DMS114 treated with DMSO at 0.1 percent for 48 hours (cell line): ENCODE measurements around the gene MAP4K5.

ENCODE experiments used
- DNase-seq: peaks from one replicate; lab custom pipeline; 2025; ENCODE audit not compliant: unreplicated experiment; lab: John Stamatoyannopoulos, UW

The MAP4K5 gene

GRCh38 chr14:50403419-50403818, 128.9 kb downstream of the MAP4K5 start:
- DNase-seq = no peak

- DNase-seq = no peak
These were observed 129.4 kb downstream of the MAP4K5 start for GRCh38 chr14:50402965-50403364.

GRCh38 chr14:50400461-50400860, 131.9 kb downstream of the MAP4K5 start:
- DNase-seq = no peak

GRCh38 chr14:50399251-50400032, 132.9 kb downstream of the MAP4K5 start:
- no peak for DNase-seq

- no peak for DNase-seq
These were observed 134.2 kb downstream of the MAP4K5 start for GRCh38 chr14:50398189-50398580.

- peak; percentile 29 for DNase-seq
These were observed 134.8 kb downstream of the MAP4K5 start for GRCh38 chr14:50397390-50398188.

GRCh38 chr14:50396631-50397389, 135.6 kb downstream of the MAP4K5 start, which contains the start of gene CDKL1:
CDKL1 (minus strand) TSS chr14:50396881; CDS start chr14:50395868, 1,013 bp downstream.
- no peak for DNase-seq

GRCh38 chr14:50395448-50395847, 136.9 kb downstream of the MAP4K5 start:
- no peak for DNase-seq

- no peak for DNase-seq
These were observed 137.7 kb downstream of the MAP4K5 start for GRCh38 chr14:50394713-50395112.

- no peak for DNase-seq
These were observed 142.5 kb downstream of the MAP4K5 start for GRCh38 chr14:50389668-50390441.

- no peak for DNase-seq
These were observed 144.0 kb downstream of the MAP4K5 start for GRCh38 chr14:50388256-50388931.

GRCh38 chr14:50387548-50387947, 144.8 kb downstream of the MAP4K5 start:
- no peak for DNase-seq

GRCh38 chr14:50383618-50384225, 148.6 kb downstream of the MAP4K5 start:
- no peak for DNase-seq

GRCh38 chr14:50381823-50382287, 150.5 kb downstream of the MAP4K5 start:
- DNase-seq = no peak

- no peak for DNase-seq
These were observed 151.4 kb downstream of the MAP4K5 start for GRCh38 chr14:50381008-50381407.

- no peak for DNase-seq
These were observed 151.9 kb downstream of the MAP4K5 start for GRCh38 chr14:50380455-50380854.

GRCh38 chr14:50379563-50379962, 152.8 kb downstream of the MAP4K5 start:
- no peak for DNase-seq

- no peak for DNase-seq
These were observed 154.8 kb downstream of the MAP4K5 start for GRCh38 chr14:50377550-50378085.

GRCh38 chr14:50375760-50376159, 156.6 kb downstream of the MAP4K5 start:
- no peak for DNase-seq
